GM23338 (cell line): ENCODE measurements around the gene AOAH.

ENCODE experiments used
- CREB1 ChIP-seq: fragments of 250-450 bp; sonication (Bioruptor Pico); IDR thresholded peaks from 2 replicates; pipeline ENCODE4 v1.5.0; 2020; ENCODE audit warnings: low read depth, mild to moderate bottlenecking, moderate library complexity
- EZH2 ChIP-seq: fragments of 200-600 bp; sonication (generic); IDR thresholded peaks from one replicate; pipeline ENCODE4 v1.8.0; 2017; ENCODE audit warnings: antibody characterized with exemption, mild to moderate bottlenecking, low read depth; ENCODE audit not compliant: unreplicated experiment
- EZH2phosphoT487 ChIP-seq: fragments of 200-600 bp; sonication (generic); IDR thresholded peaks from one replicate; pipeline ENCODE4 v1.8.1; 2018; ENCODE audit warnings: antibody characterized with exemption; ENCODE audit not compliant: unreplicated experiment
- JUNB ChIP-seq: IDR thresholded peaks from one replicate; pipeline ENCODE4 v1.6.1; 2016; ENCODE audit warnings: antibody characterized with exemption; ENCODE audit not compliant: unreplicated experiment
- POLR2AphosphoS5 ChIP-seq: IDR thresholded peaks from 2 replicates; pipeline ENCODE4 v1.6.1; 2016; ENCODE audit warnings: antibody characterized with exemption, low read depth
- REST ChIP-seq: IDR thresholded peaks from one replicate; pipeline ENCODE4 v1.6.1; 2018; ENCODE audit warnings: antibody characterized with exemption; ENCODE audit not compliant: unreplicated experiment
- ZNF114 ChIP-seq: fragments of 250-450 bp; sonication (Bioruptor Pico); IDR thresholded peaks from 2 replicates; pipeline ENCODE4 v1.5.0; 2020; ENCODE audit warnings: mild to moderate bottlenecking, moderate library complexity
- ZNF331 ChIP-seq: fragments of 250-450 bp; sonication (Bioruptor Pico); IDR thresholded peaks from 2 replicates; pipeline ENCODE4 v1.5.0; 2020; ENCODE audit warnings: low read depth, mild to moderate bottlenecking, moderate library complexity
- TF ChIP-seq, protein P1 (sequence below), 2 experiments: fragments of 200-600 bp in 1 of 2; sonication (generic) in 1 of 2; conservative IDR thresholded peaks; 2 replicates each; pipeline versions ENCODE4 v1.5.1 to v1.6.1; 2016 to 2017; ENCODE audit warnings: antibody characterized with exemption in 2 of 2, low read depth in 2 of 2, mild to moderate bottlenecking in 2 of 2, moderate library complexity in 1 of 2
- TF ChIP-seq, protein P2 (sequence below): IDR thresholded peaks from 2 replicates; pipeline ENCODE4 v1.6.1; 2016; ENCODE audit warnings: antibody characterized with exemption
- TF ChIP-seq, protein P3 (sequence below): fragments of 250-450 bp; sonication (Bioruptor Pico); IDR thresholded peaks from 2 replicates; pipeline ENCODE4 v1.5.0; 2020; ENCODE audit warnings: mild to moderate bottlenecking, moderate library complexity

DNA sequence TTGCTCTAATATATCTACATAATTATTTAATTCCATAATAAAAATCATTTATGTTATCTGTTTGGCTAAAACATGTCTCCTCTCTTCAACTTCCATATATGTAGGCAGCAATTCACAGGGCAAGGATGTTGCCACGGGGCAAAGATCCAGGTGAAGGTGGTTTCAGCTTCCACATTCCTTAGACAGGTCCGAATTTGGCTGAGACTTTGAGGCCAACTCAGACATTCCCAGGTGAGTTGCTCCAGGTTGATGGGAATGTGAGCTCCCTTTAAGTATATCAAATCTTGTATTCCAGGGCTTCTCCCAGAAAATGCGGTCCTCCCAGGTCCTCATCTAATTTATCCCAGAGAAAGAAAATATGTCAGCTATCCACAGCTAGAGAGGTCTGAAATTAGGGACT lies 15.1 kb upstream of the AOAH start:
- TF ChIP-seq, protein P1, sequence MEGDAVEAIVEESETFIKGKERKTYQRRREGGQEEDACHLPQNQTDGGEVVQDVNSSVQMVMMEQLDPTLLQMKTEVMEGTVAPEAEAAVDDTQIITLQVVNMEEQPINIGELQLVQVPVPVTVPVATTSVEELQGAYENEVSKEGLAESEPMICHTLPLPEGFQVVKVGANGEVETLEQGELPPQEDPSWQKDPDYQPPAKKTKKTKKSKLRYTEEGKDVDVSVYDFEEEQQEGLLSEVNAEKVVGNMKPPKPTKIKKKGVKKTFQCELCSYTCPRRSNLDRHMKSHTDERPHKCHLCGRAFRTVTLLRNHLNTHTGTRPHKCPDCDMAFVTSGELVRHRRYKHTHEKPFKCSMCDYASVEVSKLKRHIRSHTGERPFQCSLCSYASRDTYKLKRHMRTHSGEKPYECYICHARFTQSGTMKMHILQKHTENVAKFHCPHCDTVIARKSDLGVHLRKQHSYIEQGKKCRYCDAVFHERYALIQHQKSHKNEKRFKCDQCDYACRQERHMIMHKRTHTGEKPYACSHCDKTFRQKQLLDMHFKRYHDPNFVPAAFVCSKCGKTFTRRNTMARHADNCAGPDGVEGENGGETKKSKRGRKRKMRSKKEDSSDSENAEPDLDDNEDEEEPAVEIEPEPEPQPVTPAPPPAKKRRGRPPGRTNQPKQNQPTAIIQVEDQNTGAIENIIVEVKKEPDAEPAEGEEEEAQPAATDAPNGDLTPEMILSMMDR (conservative IDR thresholded peaks at IDR 0.05; ENCODE audit: low read depth in 2 of 2), result no peak
- TF ChIP-seq CREB1 (CRISPR knock-in tag), result no peak
- no peak for TF ChIP-seq EZH2
- TF ChIP-seq POLR2AphosphoS5, result no peak
- TF ChIP-seq ZNF331 (CRISPR knock-in tag), result no peak
- TF ChIP-seq EZH2phosphoT487, result no peak
- TF ChIP-seq REST, result no peak
- TF ChIP-seq ZNF114, result no peak
- TF ChIP-seq, protein P2, sequence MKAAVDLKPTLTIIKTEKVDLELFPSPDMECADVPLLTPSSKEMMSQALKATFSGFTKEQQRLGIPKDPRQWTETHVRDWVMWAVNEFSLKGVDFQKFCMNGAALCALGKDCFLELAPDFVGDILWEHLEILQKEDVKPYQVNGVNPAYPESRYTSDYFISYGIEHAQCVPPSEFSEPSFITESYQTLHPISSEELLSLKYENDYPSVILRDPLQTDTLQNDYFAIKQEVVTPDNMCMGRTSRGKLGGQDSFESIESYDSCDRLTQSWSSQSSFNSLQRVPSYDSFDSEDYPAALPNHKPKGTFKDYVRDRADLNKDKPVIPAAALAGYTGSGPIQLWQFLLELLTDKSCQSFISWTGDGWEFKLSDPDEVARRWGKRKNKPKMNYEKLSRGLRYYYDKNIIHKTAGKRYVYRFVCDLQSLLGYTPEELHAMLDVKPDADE, result no peak
- TF ChIP-seq JUNB, result no peak
- TF ChIP-seq, protein P3, sequence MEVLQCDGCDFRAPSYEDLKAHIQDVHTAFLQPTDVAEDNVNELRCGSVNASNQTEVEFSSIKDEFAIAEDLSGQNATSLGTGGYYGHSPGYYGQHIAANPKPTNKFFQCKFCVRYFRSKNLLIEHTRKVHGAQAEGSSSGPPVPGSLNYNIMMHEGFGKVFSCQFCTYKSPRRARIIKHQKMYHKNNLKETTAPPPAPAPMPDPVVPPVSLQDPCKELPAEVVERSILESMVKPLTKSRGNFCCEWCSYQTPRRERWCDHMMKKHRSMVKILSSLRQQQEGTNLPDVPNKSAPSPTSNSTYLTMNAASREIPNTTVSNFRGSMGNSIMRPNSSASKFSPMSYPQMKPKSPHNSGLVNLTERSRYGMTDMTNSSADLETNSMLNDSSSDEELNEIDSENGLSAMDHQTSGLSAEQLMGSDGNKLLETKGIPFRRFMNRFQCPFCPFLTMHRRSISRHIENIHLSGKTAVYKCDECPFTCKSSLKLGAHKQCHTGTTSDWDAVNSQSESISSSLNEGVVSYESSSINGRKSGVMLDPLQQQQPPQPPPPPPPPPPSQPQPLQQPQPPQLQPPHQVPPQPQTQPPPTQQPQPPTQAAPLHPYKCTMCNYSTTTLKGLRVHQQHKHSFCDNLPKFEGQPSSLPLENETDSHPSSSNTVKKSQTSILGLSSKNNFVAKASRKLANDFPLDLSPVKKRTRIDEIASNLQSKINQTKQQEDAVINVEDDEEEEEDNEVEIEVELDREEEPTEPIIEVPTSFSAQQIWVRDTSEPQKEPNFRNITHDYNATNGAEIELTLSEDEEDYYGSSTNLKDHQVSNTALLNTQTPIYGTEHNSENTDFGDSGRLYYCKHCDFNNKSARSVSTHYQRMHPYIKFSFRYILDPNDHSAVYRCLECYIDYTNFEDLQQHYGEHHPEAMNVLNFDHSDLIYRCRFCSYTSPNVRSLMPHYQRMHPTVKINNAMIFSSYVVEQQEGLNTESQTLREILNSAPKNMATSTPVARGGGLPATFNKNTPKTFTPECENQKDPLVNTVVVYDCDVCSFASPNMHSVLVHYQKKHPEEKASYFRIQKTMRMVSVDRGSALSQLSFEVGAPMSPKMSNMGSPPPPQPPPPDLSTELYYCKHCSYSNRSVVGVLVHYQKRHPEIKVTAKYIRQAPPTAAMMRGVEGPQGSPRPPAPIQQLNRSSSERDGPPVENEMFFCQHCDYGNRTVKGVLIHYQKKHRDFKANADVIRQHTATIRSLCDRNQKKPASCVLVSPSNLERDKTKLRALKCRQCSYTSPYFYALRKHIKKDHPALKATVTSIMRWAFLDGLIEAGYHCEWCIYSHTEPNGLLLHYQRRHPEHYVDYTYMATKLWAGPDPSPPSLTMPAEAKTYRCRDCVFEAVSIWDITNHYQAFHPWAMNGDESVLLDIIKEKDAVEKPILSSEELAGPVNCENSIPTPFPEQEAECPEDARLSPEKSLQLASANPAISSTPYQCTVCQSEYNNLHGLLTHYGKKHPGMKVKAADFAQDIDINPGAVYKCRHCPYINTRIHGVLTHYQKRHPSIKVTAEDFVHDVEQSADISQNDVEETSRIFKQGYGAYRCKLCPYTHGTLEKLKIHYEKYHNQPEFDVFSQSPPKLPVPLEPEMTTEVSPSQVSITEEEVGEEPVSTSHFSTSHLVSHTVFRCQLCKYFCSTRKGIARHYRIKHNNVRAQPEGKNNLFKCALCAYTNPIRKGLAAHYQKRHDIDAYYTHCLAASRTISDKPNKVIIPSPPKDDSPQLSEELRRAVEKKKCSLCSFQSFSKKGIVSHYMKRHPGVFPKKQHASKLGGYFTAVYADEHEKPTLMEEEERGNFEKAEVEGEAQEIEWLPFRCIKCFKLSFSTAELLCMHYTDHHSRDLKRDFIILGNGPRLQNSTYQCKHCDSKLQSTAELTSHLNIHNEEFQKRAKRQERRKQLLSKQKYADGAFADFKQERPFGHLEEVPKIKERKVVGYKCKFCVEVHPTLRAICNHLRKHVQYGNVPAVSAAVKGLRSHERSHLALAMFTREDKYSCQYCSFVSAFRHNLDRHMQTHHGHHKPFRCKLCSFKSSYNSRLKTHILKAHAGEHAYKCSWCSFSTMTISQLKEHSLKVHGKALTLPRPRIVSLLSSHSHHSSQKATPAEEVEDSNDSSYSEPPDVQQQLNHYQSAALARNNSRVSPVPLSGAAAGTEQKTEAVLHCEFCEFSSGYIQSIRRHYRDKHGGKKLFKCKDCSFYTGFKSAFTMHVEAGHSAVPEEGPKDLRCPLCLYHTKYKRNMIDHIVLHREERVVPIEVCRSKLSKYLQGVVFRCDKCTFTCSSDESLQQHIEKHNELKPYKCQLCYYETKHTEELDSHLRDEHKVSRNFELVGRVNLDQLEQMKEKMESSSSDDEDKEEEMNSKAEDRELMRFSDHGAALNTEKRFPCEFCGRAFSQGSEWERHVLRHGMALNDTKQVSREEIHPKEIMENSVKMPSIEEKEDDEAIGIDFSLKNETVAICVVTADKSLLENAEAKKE (CRISPR knock-in tag), result no peak
